NCI-H510A (cell line): ENCODE measurements around the gene TAAR8.
"Not testable (repeated sequence)": the region's sequence is repeated elsewhere in the genome, so short reads cannot be mapped to it uniquely, and the experiment has no call there.

Source experiments
- DNase-seq: peaks from one replicate; lab custom pipeline; 2025; lab: John Stamatoyannopoulos, UW

Gene TAAR8

GRCh38 chr6:132552372-132552771 lies at the start of gene TAAR8:
TSS of gene TAAR8 (plus strand) at chr6:132552672. CDS start at chr6:132552693, 21 bp downstream.
- no peak for DNase-seq

- DNase-seq = no peak
Measured at GRCh38 chr6:132504757-132505156, 47.7 kb upstream of the TAAR8 start.

- DNase-seq = no peak
Measured at GRCh38 chr6:132505158-132505557, 47.3 kb upstream of the TAAR8 start.

- DNase-seq = no peak
Measured at GRCh38 chr6:132506461-132506860, 46.0 kb upstream of the TAAR8 start.

GRCh38 chr6:132506869-132507808 lies 45.3 kb upstream of the TAAR8 start:
- DNase-seq = no peak

GRCh38 chr6:132511210-132511830 lies 41.2 kb upstream of the TAAR8 start:
- no peak for DNase-seq

GRCh38 chr6:132511831-132512220 lies 40.6 kb upstream of the TAAR8 start:
- DNase-seq = no peak

- DNase-seq = no peak
Measured at GRCh38 chr6:132512342-132512637, 40.2 kb upstream of the TAAR8 start.

- peak; percentile 32 for DNase-seq
Measured at GRCh38 chr6:132512638-132513632, 39.5 kb upstream of the TAAR8 start, which contains the start of gene STX7. TSS of gene STX7 (minus strand) at chr6:132513116. CDS start at chr6:132503530, 9,586 bp downstream.

GRCh38 chr6:132513831-132514545 lies 38.5 kb upstream of the TAAR8 start:
- DNase-seq = no peak

- no peak for DNase-seq
Measured at GRCh38 chr6:132515386-132515785, 37.1 kb upstream of the TAAR8 start.

- no peak for DNase-seq
Measured at GRCh38 chr6:132520953-132521352, 31.5 kb upstream of the TAAR8 start.

GRCh38 chr6:132524646-132525045 lies 27.8 kb upstream of the TAAR8 start:
- no peak for DNase-seq

- DNase-seq = no peak
Measured at GRCh38 chr6:132525866-132526265, 26.6 kb upstream of the TAAR8 start.

- no peak for DNase-seq
Measured at GRCh38 chr6:132526461-132526860, 26.0 kb upstream of the TAAR8 start.

- DNase-seq = no peak
Measured at GRCh38 chr6:132527791-132528190, 24.7 kb upstream of the TAAR8 start.

GRCh38 chr6:132530293-132530974 lies 22.0 kb upstream of the TAAR8 start:
- DNase-seq = peak; percentile 2

GRCh38 chr6:132534546-132534945 lies 17.9 kb upstream of the TAAR8 start:
- DNase-seq = not testable (repeated sequence)

GRCh38 chr6:132537145-132537544 lies 15.3 kb upstream of the TAAR8 start:
- no peak for DNase-seq

- no peak for DNase-seq
Measured at GRCh38 chr6:132537977-132538376, 14.5 kb upstream of the TAAR8 start, which contains the start of gene TAAR9. TSS of gene TAAR9 (plus strand) at chr6:132538277. CDS start at chr6:132538290, 13 bp downstream.

GRCh38 chr6:132544826-132545225 lies 7.6 kb upstream of the TAAR8 start:
- no peak for DNase-seq
